A549 (cell line): ENCODE data around the gene GET4. TPM values are rescaled to one million over a fixed set of nuclear protein-coding genes. Genes with fewer than 3 reads are reported as not detected.

ENCODE experiments used
- ATAC-seq, 2 experiments: fragments of 200-7000 bp in 1 of 2; fragments of >200 bp in 1 of 2; cut with Nextera tagmentation in 1 of 2; cut with Tn5 transposase in 1 of 2; 3 replicates each; pipeline versions ENCODE4 v1.8.0 to v1.9.1; 2018 to 2020; ENCODE audit warnings: mild to moderate bottlenecking in 1 of 2, moderate library complexity in 1 of 2
- CTCF ChIA-PET: fragments of 300-600 bp; sonication (Branson Sonifier 250); formaldehyde crosslinking; extraction: SDS; loops from one replicate; lab custom pipeline; 2021; ENCODE audit warnings: antibody characterized with exemption, inconsistent platforms; lab: Yijun Ruan, JAX
- POLR2A ChIA-PET: fragments of 350-600 bp; formaldehyde crosslinking; extraction: SDS; loops from one replicate; lab custom pipeline; 2021; ENCODE audit warnings: antibody characterized with exemption, inconsistent platforms; lab: Yijun Ruan, JAX
- DNase-seq, 2 experiments: peaks; one replicate each; pipeline versions ENCODE4 v3.0.0 to v3.0.0-alpha.2; 2011 to 2016; ENCODE audit warnings: low read depth in 1 of 2, low spot score in 1 of 2
- FAIRE-seq: peaks from 2 replicates; lab custom pipeline; 2011; peaks lifted over from hg19 to GRCh38; lab: Jason Lieb, UNC
- H3K27ac ChIP-seq, 2 experiments: fragments of >200 bp; sonication (Bioruptor Twin); formaldehyde crosslinking; 3 replicates each; pipeline ENCODE4 v1.5.1; 2016 to 2017
- H3K4me1 ChIP-seq: fragments of >200 bp; sonication (Bioruptor Twin); formaldehyde crosslinking; 3 replicates; pipeline ENCODE4 v1.6.1; 2016
- H3K4me2 ChIP-seq: fragments of >200 bp; sonication (Bioruptor Twin); formaldehyde crosslinking; 3 replicates; pipeline ENCODE4 v1.6.1; 2016
- H3K4me3 ChIP-seq: fragments of >200 bp; sonication (Bioruptor Twin); formaldehyde crosslinking; 3 replicates; pipeline ENCODE4 v1.5.1; 2016
- H3K9me3 ChIP-seq: fragments of >200 bp; sonication (Bioruptor Twin); formaldehyde crosslinking; 3 replicates; pipeline ENCODE4 v1.6.1; 2016
- CBX8 ChIP-seq: fragments of 200-600 bp; sonication (generic); IDR thresholded peaks from 2 replicates; pipeline ENCODE4 v1.6.1; 2016
- CHD4 ChIP-seq: fragments of 200-600 bp; sonication (generic); IDR thresholded peaks from 2 replicates; pipeline ENCODE4 v1.6.1; 2016; ENCODE audit warnings: antibody characterized with exemption, mild to moderate bottlenecking, borderline replicate concordance
- EHF ChIP-seq: fragments of 250-450 bp; sonication (Bioruptor Pico); IDR thresholded peaks from 2 replicates; pipeline ENCODE4 v1.5.0; 2020; ENCODE audit warnings: mild to moderate bottlenecking
- ESRRA ChIP-seq: fragments of 150-350 bp; IDR thresholded peaks from 2 replicates; pipeline ENCODE4 v1.6.1; 2014; ENCODE audit warnings: mild to moderate bottlenecking, low read length, borderline replicate concordance
- FOXS1 ChIP-seq: fragments of 250-450 bp; sonication (Bioruptor Pico); IDR thresholded peaks from 2 replicates; pipeline ENCODE4 v1.5.0; 2020; ENCODE audit warnings: mild to moderate bottlenecking, moderate library complexity
- HDAC2 ChIP-seq: fragments of 200-600 bp; sonication (generic); IDR thresholded peaks from 2 replicates; pipeline ENCODE4 v1.6.1; 2016
- HEYL ChIP-seq: fragments of 250-450 bp; sonication (Bioruptor Pico); IDR thresholded peaks from 2 replicates; pipeline ENCODE4 v1.8.0; 2021; ENCODE audit warnings: mild to moderate bottlenecking, moderate library complexity
- JUNB ChIP-seq: fragments of >200 bp; sonication (Bioruptor Twin); formaldehyde crosslinking; IDR thresholded peaks from 2 replicates; pipeline ENCODE4 v1.6.1; 2016
- MAZ ChIP-seq: fragments of 150-350 bp; IDR thresholded peaks from 2 replicates; pipeline ENCODE4 v1.6.1; 2014; ENCODE audit warnings: antibody characterized with exemption, low read depth, low read length, borderline replicate concordance
- NFE2L2 ChIP-seq: fragments of 150-350 bp; conservative IDR thresholded peaks from 2 replicates; pipeline ENCODE4 v1.6.1; 2014; ENCODE audit warnings: low read length
- NR3C1 ChIP-seq: fragments of >200 bp; sonication (Bioruptor Twin); formaldehyde crosslinking; IDR thresholded peaks from 3 replicates; pipeline ENCODE4 v1.6.1; 2017
- PBX3 ChIP-seq: IDR thresholded peaks from 2 replicates; pipeline ENCODE4 v1.6.1; 2012
- PHF8 ChIP-seq: fragments of 200-600 bp; sonication (generic); IDR thresholded peaks from 2 replicates; pipeline ENCODE4 v1.6.1; 2016; ENCODE audit warnings: low read depth, mild to moderate bottlenecking, antibody characterized with exemption, moderate library complexity, borderline replicate concordance
- POLR2AphosphoS2 ChIP-seq: conservative IDR thresholded peaks from 2 replicates; pipeline ENCODE4 v1.6.1; 2012; ENCODE audit warnings: low read length, improper control_type of control experiment, inconsistent platforms
- RARB ChIP-seq: fragments of 250-450 bp; sonication (Bioruptor Pico); IDR thresholded peaks from 2 replicates; pipeline ENCODE4 v1.8.0; 2021; ENCODE audit warnings: mild to moderate bottlenecking, moderate library complexity
- RCOR1 ChIP-seq: fragments of 150-350 bp; IDR thresholded peaks from 2 replicates; pipeline ENCODE4 v1.6.1; 2014; ENCODE audit warnings: antibody characterized with exemption, low read length, low read depth
- RFX5 ChIP-seq: fragments of 450-650 bp; IDR thresholded peaks from 2 replicates; pipeline ENCODE4 v1.7.1; 2014; ENCODE audit warnings: antibody characterized with exemption, mild to moderate bottlenecking, moderate library complexity
- TFCP2L1 ChIP-seq: fragments of 250-450 bp; sonication (Bioruptor Pico); IDR thresholded peaks from 2 replicates; pipeline ENCODE4 v1.5.0; 2021; ENCODE audit warnings: mild to moderate bottlenecking
- TP53 ChIP-seq: fragments of 250-450 bp; sonication (Bioruptor Pico); IDR thresholded peaks from 2 replicates; pipeline ENCODE4 v1.5.0; 2021; ENCODE audit warnings: mild to moderate bottlenecking, moderate library complexity
- USF2 ChIP-seq: fragments of 450-650 bp; IDR thresholded peaks from 2 replicates; pipeline ENCODE4 v1.6.1; 2014; ENCODE audit warnings: antibody characterized with exemption
- ZSCAN20 ChIP-seq: fragments of 250-450 bp; sonication (Bioruptor Pico); IDR thresholded peaks from 2 replicates; pipeline ENCODE4 v1.8.0; 2022; ENCODE audit warnings: mild to moderate bottlenecking, moderate library complexity
- whole genome bisulfite sequencing: methylation state at CpG from one replicate; pipeline ENCODE4 v1.1.6; 2017; ENCODE audit errors: missing lambda C conversion rate; 5-methylcytosine and 5-hydroxymethylcytosine counted together
- polyA plus RNA-seq, 4 experiments: library from polyadenylated mRNA; depleted of rRNA in 3 of 4; stranded (reverse); fragments of >200 nt; fragmentation: RNase III in 1 of 4; extraction: RNeasy Plus Mini Kit Qiagen cat#74134 plus additional on column Dnase treatment in 1 of 4; gene quantifications; 2 replicates in 3 of 4; 3 replicates in 1 of 4; pipeline ENCODE4 v1.2.3, GENCODE V29; 2011 to 2017
- TF ChIP-seq, protein P1 (sequence below): fragments of 200-600 bp; sonication (generic); IDR thresholded peaks from 2 replicates; pipeline ENCODE4 v1.6.1; 2016; ENCODE audit warnings: antibody characterized with exemption, mild to moderate bottlenecking, moderate library complexity

GET4 gene
- polyA plus RNA-seq, 2 of the 4 experiments (the other 2 are of a cell fraction) = 26.1 to 37.0 TPM

GRCh38 chr7:931871-932650 is 55.7 kb downstream of the GET4 start:
- no peak for FAIRE-seq
- Histone ChIP-seq H3K4me2 (no peak overlapping the region), H3K4me1 (peaks cover 12% of the 10 kb centered on the region), H3K9me3 (no peaks in the 10 kb centered on the region), H3K4me3 (no peak overlapping the region), H3K27ac (no peak overlapping the region)
- 75% methylated on average over 18 of the region's 21 CpGs for WGBS
- DNase-seq = no peak
- POLR2A ChIA-PET = no interaction called here
- CTCF ChIA-PET = no interaction called here
- ATAC-seq = no peak
- TF ChIP-seq NFE2L2 (no peak), TFCP2L1 (CRISPR knock-in tag) (no peak), HDAC2 (no peak), CBX8 (no peak), RCOR1 (no peak), RARB (no peak), ESRRA (no peak), CHD4 (no peak), HEYL (CRISPR knock-in tag) (no peak)

DNA sequence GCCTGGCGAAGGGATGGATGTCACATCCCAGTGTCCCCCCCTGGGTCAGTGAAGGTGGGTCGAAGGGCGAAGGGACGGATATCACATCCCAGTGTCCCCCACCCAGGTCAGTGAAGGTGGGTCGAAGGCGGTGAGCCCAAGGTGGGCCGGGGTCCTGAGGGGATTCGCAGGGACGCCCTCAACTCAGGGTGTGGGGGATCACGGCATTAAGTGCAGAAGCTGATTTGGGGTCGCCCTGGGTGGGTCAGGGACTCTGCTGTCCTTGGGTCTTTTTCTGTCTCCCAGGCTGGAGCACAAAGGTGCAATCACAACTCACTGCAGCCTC is 56.3 kb downstream of the GET4 start:
- no peak for DNase-seq
- Histone ChIP-seq H3K9me3 (no peaks in the 10 kb centered on the region), H3K4me3 (no peak overlapping the region), H3K27ac (no peak overlapping the region), H3K4me2 (no peak overlapping the region), H3K4me1 (peaks cover 12% of the 10 kb centered on the region)
- TF ChIP-seq POLR2AphosphoS2 (no peak), USF2 (no peak), EHF (CRISPR knock-in tag) (no peak), PBX3 (no peak), MAZ (no peak), RFX5 (no peak), TP53 (CRISPR knock-in tag) (no peak), JUNB (no peak), HEYL (CRISPR knock-in tag) (no peak), FOXS1 (CRISPR knock-in tag) (no peak), NR3C1 (no peak), PHF8 (no peak), ZSCAN20 (CRISPR knock-in tag) (no peak)
- TF ChIP-seq, protein P1, sequence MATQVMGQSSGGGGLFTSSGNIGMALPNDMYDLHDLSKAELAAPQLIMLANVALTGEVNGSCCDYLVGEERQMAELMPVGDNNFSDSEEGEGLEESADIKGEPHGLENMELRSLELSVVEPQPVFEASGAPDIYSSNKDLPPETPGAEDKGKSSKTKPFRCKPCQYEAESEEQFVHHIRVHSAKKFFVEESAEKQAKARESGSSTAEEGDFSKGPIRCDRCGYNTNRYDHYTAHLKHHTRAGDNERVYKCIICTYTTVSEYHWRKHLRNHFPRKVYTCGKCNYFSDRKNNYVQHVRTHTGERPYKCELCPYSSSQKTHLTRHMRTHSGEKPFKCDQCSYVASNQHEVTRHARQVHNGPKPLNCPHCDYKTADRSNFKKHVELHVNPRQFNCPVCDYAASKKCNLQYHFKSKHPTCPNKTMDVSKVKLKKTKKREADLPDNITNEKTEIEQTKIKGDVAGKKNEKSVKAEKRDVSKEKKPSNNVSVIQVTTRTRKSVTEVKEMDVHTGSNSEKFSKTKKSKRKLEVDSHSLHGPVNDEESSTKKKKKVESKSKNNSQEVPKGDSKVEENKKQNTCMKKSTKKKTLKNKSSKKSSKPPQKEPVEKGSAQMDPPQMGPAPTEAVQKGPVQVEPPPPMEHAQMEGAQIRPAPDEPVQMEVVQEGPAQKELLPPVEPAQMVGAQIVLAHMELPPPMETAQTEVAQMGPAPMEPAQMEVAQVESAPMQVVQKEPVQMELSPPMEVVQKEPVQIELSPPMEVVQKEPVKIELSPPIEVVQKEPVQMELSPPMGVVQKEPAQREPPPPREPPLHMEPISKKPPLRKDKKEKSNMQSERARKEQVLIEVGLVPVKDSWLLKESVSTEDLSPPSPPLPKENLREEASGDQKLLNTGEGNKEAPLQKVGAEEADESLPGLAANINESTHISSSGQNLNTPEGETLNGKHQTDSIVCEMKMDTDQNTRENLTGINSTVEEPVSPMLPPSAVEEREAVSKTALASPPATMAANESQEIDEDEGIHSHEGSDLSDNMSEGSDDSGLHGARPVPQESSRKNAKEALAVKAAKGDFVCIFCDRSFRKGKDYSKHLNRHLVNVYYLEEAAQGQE = no peak
- ATAC-seq = no peak
- 84% methylated on average over 11 of the region's 11 CpGs for WGBS
- POLR2A ChIA-PET = no interaction called here
- no peak for FAIRE-seq
- CTCF ChIA-PET = interaction anchor here (0.6 to 0.9 kb wide), 2 partner anchors 60 to 437 kb away, joined by 3 read pairs; no protein-coding TSS in a partner anchor
